GM21390 (cell line): ENCODE measurements around the gene CCL2.

Experiments
- ATAC-seq: cut with Tn5 transposase; IDR thresholded peaks from one replicate; pipeline ENCODE4 v1.9.1; 2021; ENCODE audit not compliant: unreplicated experiment

The CCL2 gene

GRCh38 chr17:34237458-34237857, 17.6 kb upstream of the CCL2 start:
- ATAC-seq = no peak

DNA sequence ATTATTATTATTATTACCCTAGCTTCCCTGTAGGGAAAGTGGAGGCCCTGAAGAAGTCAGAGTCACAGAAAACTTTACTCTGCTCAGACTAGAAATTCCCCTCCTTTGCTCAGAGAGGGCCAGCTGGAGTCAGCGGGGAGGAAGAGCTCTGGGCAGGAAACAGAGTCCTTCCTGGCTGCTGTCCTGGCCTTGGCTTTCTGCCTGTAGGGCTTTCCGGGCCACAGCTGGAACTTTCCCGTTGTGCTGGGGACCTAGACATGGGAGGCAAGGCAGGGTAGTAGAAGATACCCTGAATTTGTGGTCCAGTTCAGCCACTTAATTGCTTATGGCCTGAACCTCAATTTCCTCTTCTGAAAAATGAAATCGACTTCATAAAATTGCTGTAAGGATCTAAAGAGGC, 14.0 kb upstream of the CCL2 start:
- no peak for ATAC-seq

DNA sequence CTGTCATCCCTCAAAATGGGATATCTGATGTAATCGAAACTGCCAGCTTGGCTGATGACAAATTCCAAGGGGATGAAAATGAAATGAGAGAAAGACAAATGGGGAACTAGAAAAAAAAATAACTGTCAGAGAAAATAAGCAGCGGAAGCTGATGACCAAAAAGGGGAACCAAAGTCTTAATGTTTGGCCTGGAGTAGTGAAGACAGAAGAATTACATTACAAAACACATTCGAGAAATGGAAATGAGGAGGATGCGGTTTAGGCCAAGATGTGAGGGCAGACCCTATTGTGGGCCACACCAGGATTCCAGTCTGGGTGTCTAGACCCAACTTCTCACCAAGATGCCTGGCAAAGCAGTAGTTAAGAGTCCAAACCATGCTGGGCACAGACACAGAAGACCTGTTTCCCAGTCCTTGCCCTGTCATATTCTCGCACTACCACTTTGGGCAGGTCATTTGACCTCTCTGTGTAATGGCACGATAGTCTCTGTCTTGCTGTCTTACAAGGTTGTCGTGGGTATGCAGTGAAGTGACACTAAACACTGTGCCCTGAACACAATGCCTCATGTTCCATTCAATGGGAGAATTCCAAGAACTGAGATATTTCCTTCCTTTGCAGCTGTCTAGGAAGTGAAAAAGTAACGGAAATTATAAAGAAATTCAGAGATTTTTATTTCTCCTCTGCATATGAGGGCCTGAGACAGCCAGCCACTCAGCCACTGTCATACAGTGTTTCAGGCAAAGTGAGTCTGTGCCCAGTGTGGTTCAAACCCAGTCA, 12.3 kb upstream of the CCL2 start:
- no peak for ATAC-seq

GRCh38 chr17:34243364-34244320, 11.4 kb upstream of the CCL2 start:
- no peak for ATAC-seq

GRCh38 chr17:34245351-34245905, 9.7 kb upstream of the CCL2 start:
- no peak for ATAC-seq

DNA sequence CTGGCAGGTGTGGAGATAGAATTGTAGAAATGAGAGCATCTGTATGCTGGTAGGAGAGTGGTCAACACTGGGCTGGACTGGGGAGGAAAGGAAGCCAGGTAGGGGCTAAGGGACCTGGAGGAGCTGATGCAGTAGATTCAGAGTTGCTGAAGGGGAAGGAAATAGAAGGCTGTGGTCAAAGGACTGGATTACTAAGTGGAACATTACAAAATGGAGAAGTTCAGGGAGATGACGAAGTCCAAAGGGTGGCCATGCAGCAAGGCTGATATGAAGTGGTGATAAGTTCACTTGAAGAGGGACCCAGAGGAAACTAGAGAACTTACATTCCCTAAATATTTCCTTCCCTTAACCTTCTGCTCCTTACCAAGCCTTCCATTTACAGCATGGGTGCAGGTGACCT, 8.6 kb upstream of the CCL2 start:
- ATAC-seq = no peak

- ATAC-seq = no peak
These were observed 8.2 kb upstream of the CCL2 start for GRCh38 chr17:34246881-34247280.

DNA sequence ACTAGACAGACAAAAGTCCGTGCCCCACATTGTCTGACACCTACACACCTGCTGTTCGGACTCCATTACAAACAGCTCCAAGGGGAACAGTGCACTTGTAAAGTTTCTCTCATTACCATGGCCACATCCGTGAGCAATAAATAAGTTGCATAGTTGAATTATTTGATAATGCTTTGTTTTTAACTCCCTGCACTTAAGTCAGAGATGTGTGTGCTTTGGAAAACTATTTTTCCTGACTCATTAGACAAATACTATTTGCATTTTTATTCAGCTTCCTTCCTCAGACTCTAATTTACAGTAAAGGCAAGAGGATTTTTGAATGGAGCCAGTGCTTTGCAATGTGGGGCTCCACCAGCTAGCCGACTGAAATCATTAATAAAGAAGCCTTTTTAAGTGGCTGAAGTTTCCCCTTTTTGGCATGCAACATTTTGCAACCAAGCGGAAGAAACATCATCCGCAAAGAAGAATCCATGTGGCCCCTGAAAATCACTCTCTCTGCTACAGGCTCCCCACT, 6.5 kb upstream of the CCL2 start:
- no peak for ATAC-seq

DNA sequence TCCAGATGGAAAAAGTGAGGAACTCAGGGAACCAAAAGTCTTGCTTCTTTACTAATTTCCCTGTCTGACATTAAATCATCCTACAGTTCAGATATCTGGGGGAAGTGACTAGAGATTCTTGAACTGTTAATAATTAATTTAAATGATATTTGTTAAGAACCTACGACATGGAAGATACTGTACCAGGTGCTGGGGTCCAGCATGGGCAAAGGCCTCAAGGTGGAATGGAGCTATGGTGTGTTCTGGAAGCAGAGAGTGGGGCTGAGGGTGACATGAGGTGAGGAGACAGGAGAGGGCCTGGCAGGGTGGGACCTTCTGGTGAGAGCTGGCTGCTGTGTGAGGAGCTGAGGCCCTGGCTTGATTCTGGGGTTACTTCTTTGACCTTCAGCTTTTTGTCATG, 6.0 kb upstream of the CCL2 start:
- ATAC-seq = no peak

DNA sequence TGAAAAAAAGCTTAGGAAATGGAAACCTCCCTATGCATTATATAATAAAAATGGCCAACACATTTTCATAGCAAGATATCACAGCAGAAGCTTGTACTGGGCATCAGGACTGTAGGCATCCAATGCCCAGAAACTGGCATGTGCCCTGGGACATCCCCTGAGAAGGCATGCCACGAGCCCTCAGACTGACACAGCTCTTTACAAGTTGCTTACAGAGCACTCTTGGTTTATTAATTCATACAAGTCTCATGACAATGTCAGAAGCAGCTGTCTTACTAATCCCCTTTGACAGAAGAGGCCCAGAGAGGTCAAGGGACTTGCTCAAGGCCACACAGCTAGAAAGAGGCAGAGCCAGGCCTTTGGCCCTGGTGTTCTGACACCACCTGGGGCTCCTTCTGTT, 5.6 kb upstream of the CCL2 start:
- ATAC-seq = no peak

DNA sequence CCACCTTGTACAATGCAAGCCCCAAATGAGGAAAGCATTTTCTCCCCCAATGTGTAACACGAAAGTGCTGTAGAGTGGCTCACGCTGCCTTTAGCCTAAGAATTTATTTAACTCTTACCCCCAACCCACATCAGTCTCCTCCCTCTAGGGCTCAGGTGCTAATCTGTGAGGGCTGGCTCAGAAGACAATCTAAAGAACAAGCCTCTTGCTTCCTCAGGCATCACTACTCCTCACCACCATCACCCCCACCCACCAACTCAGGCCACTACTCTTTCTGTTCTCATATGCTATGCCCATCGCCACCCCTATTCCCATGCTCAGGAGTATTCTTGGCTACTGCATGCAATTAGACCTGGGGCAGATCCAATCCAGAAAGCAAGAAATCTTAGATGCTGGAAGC, 3.9 kb upstream of the CCL2 start:
- no peak for ATAC-seq

DNA sequence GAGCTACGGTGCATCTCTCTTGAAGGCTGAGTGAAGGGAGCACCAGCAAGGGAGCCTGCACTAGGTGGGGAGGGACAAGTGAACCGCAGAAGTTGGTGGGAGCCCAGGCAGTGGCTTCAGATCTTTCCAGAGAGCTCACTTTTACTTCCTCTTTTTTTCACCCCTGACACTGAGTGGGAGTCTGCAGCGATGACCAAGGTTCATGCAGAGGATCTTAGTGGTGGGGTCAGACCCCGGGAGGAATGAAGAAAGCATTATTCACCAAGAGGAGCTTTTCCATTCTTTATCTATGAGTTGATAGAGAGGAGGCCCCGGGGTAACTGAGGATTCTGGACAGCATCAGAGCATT, 3.0 kb upstream of the CCL2 start:
- no peak for ATAC-seq

DNA sequence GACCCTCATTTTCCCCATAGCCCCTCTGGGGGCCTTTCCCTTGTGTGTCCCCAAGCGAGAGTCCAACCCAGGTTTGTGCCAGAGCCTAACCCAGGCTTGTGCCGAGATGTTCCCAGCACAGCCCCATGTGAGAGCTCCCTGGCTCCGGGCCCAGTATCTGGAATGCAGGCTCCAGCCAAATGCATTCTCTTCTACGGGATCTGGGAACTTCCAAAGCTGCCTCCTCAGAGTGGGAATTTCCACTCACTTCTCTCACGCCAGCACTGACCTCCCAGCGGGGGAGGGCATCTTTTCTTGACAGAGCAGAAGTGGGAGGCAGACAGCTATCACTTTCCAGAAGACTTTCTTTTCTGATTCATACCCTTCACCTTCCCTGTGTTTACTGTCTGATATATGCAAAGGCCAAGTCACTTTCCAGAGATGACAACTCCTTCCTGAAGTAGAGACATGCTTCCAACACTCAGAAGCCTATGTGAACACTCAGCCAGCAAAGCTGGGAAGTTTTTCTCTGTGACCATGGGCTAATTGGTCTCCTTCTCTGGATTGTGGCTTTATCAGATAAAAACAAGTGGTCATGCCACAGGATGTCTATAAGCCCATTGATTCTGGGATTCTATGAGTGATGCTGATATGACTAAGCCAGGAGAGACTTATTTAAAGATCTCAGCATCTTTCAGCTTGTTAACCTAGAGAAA, 2.5 kb upstream of the CCL2 start:
- ATAC-seq = no peak

DNA sequence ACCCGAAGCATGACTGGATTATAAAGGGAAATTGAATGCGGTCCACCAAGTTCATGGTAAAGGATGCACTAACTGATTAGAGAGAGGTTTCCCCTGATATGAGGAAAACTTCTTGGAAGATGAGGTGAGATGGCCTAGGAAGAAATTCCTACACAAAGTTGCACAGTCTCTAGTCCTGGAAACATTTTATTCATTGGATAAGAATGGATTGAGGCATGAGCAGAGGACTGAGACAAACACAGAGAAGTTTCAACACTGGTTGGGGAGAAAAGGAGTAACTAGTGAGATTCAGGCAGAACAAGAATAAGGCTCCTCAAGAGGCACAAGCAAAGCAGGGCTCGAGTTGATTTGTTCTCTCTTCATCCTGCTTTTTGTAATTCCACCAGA, 2.0 kb upstream of the CCL2 start:
- ATAC-seq = no peak

DNA sequence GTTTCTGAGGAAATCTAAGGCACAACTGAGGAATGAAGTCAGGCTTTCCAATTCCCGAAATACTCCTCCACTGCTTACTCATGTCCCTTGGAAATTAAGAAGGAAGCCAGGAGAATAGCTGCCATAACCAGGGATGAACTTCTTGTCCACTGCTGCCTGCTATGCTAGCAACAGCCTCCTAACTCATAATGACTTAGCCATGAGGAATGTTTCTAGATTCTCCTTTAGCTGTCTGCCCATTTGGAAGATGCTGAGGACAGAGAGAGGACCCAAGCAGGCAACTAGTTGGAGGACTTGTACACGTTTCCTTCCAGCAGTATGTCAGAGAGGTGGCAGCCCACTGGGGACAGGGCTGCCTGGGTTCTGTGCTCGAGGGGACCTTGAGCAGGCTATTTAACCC, 939 bp upstream of the CCL2 start:
- no peak for ATAC-seq

GRCh38 chr17:34255381-34255732, 272 bp downstream of the CCL2 start:
- ATAC-seq = no peak

DNA sequence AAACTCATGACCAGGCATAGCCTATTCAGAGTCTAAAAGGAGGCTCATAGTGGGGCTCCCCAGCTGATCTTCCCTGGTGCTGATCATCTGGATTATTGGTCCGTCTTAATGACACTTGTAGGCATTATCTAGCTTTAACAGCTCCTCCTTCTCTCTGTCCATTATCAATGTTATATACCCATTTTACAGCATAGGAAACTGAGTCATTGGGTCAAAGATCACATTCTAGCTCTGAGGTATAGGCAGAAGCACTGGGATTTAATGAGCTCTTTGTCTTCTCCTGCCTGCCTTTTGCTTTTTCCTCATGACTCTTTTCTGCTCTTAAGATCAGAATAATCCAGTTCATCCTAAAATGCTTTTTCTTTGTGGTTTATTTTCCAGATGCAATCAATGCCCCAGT, 756 bp downstream of the CCL2 start:
- ATAC-seq = no peak

- no peak for ATAC-seq
These were observed 2.4 kb downstream of the CCL2 start for GRCh38 chr17:34257299-34257985.

- no peak for ATAC-seq
These were observed 2.9 kb downstream of the CCL2 start for GRCh38 chr17:34257986-34258326.

DNA sequence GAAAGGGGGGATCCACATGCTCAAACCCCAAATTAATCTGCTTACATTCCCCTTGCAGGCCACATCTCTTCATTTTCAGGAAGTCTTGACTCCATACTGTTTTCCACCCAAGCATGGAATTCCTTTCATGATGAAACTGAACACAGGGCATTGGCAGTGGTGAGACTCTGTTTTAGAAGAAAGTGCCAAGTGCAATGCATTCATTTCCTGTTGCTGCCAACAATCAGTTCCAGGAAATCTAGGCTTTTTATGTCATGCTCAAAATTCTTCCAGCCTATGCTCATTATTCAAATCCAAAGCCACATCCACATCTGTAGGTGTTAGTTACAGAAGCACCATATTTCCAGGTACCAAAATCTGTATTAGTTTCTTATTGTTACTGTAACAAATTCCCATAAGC, 4.1 kb downstream of the CCL2 start:
- ATAC-seq = no peak

GRCh38 chr17:34260861-34261260, 5.8 kb downstream of the CCL2 start:
- ATAC-seq = no peak
